HepG2 (cell line): ENCODE measurements around the gene NUP58. TPM values are rescaled to one million over a fixed set of nuclear protein-coding genes. Genes with fewer than 3 reads are reported as not detected.

Experiments used
- AGO2 ChIP-seq: fragments of 200-400 bp; formaldehyde crosslinking; optimal IDR thresholded peaks from 2 replicates; pipeline ENCODE3; 2017; ENCODE audit warnings: mild to moderate bottlenecking, low read depth, low read length, moderate library complexity
- ARID2 ChIP-seq: sonication (generic); formaldehyde crosslinking; IDR thresholded peaks from 2 replicates; pipeline ENCODE4 v1.8.1; 2022; ENCODE audit warnings: mild to moderate bottlenecking, missing genetic modification reagents, borderline replicate concordance
- NCOA2 ChIP-seq: sonication (generic); formaldehyde crosslinking; IDR thresholded peaks from 2 replicates; pipeline ENCODE4 v1.8.0; 2022; ENCODE audit warnings: inconsistent platforms
- PHF21A ChIP-seq: sonication (generic); formaldehyde crosslinking; IDR thresholded peaks from 2 replicates; pipeline ENCODE4 v1.5.0; 2020; ENCODE audit warnings: mild to moderate bottlenecking, missing genetic modification reagents
- PHF8 ChIP-seq: sonication (generic); formaldehyde crosslinking; IDR thresholded peaks from 2 replicates; pipeline ENCODE4 v1.5.0; 2020; ENCODE audit warnings: missing genetic modification reagents
- SALL2 ChIP-seq: sonication (generic); formaldehyde crosslinking; IDR thresholded peaks from 2 replicates; pipeline ENCODE4 v1.8.1; 2023; ENCODE audit warnings: mild to moderate bottlenecking, missing genetic modification reagents, inconsistent platforms
- STAG1 ChIP-seq: sonication (generic); formaldehyde crosslinking; IDR thresholded peaks from 2 replicates; pipeline ENCODE4 v1.4.0; 2020; ENCODE audit warnings: missing genetic modification reagents
- SYNCRIP ChIP-seq: fragments of 200-400 bp; formaldehyde crosslinking; IDR thresholded peaks from 2 replicates; pipeline ENCODE4 v1.6.1; 2018; ENCODE audit warnings: mild to moderate bottlenecking, low read depth, low read length; ENCODE audit not compliant: insufficient read depth
- ZNF335 ChIP-seq: sonication (generic); formaldehyde crosslinking; IDR thresholded peaks from 2 replicates; pipeline ENCODE4 v1.4.0; 2020; ENCODE audit warnings: missing genetic modification reagents
- ZNF550 ChIP-seq: sonication (generic); formaldehyde crosslinking; IDR thresholded peaks from 2 replicates; pipeline ENCODE4 v1.4.0; 2020; ENCODE audit warnings: mild to moderate bottlenecking, missing genetic modification reagents, borderline replicate concordance
- ZNF703 ChIP-seq: sonication (generic); formaldehyde crosslinking; IDR thresholded peaks from 2 replicates; pipeline ENCODE4 v1.5.1; 2020; ENCODE audit warnings: missing genetic modification reagents, mild to moderate bottlenecking, moderate library complexity, borderline replicate concordance
- polyA plus RNA-seq, 8 experiments: library from polyadenylated mRNA; depleted of rRNA in 3 of 8; stranded (reverse) in 7 of 8; unstranded in 1 of 8; fragments of >200 nt; fragmentation: Illumina TruSeq in 4 of 8; extraction: Trizol in 4 of 8; gene quantifications; 2 replicates each; pipeline versions ENCODE4 v1.2.1 to v1.2.3, GENCODE V29; 2011 to 2016; ENCODE audit warnings: low read depth in 4 of 8, missing spikeins in 1 of 8, mixed read lengths in 1 of 8; ENCODE audit not compliant: insufficient read depth in 1 of 8
- total RNA-seq, 5 experiments: library from RNA; depleted of rRNA; stranded (reverse); fragments of >200 nt; fragmentation: Illumina TruSeq; extraction: Trizol; gene quantifications; 2 replicates each; pipeline ENCODE4 v1.2.3, GENCODE V29; 2016; ENCODE audit warnings: low read depth in 1 of 5
- TF ChIP-seq, protein P1 (sequence below), 2 experiments: IDR thresholded peaks; 2 replicates each; pipeline ENCODE4 v1.6.1; 2011 to 2012; ENCODE audit warnings: low read length in 2 of 2, borderline replicate concordance in 1 of 2, low read depth in 1 of 2, mild to moderate bottlenecking in 1 of 2, moderate library complexity in 1 of 2
- TF ChIP-seq, protein P2 (sequence below): fragments of 450-650 bp; IDR thresholded peaks from 2 replicates; pipeline ENCODE4 v1.6.1; 2016
- TF ChIP-seq, protein P3 (sequence below): sonication (generic); formaldehyde crosslinking; IDR thresholded peaks from 2 replicates; pipeline ENCODE4 v1.4.0; 2020; ENCODE audit warnings: missing genetic modification reagents
- TF ChIP-seq, protein P4 (sequence below): sonication (generic); formaldehyde crosslinking; IDR thresholded peaks from 2 replicates; pipeline ENCODE4 v1.5.0; 2020; ENCODE audit warnings: missing genetic modification reagents, mild to moderate bottlenecking, borderline replicate concordance
- TF ChIP-seq, protein P5 (sequence below): sonication (generic); formaldehyde crosslinking; IDR thresholded peaks from 2 replicates; pipeline ENCODE4 v1.4.0; 2020; ENCODE audit warnings: missing genetic modification reagents

NUP58 gene
- total and polyA plus RNA-seq, 2 of the 13 experiments (the other 11 are each of a cell fraction or from before 2014, with no cell fraction given): 45.4 to 46.5 TPM

DNA sequence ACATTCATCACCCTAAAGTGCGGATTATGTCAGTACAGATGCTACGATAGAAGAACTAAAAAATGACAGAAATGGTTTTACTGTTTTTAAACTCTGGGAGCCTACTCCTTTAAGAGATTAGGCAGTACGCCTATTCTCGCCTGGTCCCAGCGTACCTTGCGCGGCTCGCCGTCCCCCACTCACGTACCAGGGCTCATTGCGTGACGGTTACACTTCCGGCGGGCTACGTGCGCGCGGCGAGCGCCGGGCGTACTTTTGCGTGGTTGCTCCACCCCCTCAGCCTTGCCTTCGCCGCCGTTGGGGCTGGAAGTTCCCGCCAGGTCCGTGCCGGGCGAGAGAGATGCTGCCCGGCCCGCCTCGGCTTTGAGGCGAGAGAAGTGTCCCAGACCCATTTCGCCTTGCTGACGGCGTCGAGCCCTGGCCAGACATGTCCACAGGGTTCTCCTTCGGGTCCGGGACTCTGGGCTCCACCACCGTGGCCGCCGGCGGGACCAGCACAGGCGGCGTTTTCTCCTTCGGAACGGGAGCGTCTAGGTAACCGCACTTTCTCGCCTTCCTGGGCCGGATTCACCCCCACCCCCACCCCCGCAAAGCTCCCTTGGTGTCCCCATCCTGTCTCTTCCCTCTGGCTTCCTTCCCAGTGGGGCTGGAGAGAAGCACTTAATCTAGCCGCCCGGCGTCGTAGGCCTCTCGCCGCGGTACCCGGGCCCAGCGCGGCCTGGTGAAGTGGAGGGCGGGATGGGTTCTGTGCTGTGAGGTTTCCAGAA, at the start of gene NUP58 (continued):
- TF ChIP-seq SYNCRIP: no peak
- TF ChIP-seq NCOA2 (CRISPR knock-in tag): no peak
- TF ChIP-seq ZNF550: no peak
- TF ChIP-seq, protein P1, sequence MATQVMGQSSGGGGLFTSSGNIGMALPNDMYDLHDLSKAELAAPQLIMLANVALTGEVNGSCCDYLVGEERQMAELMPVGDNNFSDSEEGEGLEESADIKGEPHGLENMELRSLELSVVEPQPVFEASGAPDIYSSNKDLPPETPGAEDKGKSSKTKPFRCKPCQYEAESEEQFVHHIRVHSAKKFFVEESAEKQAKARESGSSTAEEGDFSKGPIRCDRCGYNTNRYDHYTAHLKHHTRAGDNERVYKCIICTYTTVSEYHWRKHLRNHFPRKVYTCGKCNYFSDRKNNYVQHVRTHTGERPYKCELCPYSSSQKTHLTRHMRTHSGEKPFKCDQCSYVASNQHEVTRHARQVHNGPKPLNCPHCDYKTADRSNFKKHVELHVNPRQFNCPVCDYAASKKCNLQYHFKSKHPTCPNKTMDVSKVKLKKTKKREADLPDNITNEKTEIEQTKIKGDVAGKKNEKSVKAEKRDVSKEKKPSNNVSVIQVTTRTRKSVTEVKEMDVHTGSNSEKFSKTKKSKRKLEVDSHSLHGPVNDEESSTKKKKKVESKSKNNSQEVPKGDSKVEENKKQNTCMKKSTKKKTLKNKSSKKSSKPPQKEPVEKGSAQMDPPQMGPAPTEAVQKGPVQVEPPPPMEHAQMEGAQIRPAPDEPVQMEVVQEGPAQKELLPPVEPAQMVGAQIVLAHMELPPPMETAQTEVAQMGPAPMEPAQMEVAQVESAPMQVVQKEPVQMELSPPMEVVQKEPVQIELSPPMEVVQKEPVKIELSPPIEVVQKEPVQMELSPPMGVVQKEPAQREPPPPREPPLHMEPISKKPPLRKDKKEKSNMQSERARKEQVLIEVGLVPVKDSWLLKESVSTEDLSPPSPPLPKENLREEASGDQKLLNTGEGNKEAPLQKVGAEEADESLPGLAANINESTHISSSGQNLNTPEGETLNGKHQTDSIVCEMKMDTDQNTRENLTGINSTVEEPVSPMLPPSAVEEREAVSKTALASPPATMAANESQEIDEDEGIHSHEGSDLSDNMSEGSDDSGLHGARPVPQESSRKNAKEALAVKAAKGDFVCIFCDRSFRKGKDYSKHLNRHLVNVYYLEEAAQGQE (IDR thresholded peaks at IDR 0.05; ENCODE audit: borderline replicate concordance in 1 of 2, low read depth in 1 of 2, low read length in 2 of 2): no peak
- TF ChIP-seq, protein P2, sequence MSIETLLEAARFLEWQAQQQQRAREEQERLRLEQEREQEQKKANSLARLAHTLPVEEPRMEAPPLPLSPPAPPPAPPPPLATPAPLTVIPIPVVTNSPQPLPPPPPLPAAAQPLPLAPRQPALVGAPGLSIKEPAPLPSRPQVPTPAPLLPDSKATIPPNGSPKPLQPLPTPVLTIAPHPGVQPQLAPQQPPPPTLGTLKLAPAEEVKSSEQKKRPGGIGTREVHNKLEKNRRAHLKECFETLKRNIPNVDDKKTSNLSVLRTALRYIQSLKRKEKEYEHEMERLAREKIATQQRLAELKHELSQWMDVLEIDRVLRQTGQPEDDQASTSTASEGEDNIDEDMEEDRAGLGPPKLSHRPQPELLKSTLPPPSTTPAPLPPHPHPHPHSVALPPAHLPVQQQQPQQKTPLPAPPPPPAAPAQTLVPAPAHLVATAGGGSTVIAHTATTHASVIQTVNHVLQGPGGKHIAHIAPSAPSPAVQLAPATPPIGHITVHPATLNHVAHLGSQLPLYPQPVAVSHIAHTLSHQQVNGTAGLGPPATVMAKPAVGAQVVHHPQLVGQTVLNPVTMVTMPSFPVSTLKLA: no peak
- TF ChIP-seq, protein P3, sequence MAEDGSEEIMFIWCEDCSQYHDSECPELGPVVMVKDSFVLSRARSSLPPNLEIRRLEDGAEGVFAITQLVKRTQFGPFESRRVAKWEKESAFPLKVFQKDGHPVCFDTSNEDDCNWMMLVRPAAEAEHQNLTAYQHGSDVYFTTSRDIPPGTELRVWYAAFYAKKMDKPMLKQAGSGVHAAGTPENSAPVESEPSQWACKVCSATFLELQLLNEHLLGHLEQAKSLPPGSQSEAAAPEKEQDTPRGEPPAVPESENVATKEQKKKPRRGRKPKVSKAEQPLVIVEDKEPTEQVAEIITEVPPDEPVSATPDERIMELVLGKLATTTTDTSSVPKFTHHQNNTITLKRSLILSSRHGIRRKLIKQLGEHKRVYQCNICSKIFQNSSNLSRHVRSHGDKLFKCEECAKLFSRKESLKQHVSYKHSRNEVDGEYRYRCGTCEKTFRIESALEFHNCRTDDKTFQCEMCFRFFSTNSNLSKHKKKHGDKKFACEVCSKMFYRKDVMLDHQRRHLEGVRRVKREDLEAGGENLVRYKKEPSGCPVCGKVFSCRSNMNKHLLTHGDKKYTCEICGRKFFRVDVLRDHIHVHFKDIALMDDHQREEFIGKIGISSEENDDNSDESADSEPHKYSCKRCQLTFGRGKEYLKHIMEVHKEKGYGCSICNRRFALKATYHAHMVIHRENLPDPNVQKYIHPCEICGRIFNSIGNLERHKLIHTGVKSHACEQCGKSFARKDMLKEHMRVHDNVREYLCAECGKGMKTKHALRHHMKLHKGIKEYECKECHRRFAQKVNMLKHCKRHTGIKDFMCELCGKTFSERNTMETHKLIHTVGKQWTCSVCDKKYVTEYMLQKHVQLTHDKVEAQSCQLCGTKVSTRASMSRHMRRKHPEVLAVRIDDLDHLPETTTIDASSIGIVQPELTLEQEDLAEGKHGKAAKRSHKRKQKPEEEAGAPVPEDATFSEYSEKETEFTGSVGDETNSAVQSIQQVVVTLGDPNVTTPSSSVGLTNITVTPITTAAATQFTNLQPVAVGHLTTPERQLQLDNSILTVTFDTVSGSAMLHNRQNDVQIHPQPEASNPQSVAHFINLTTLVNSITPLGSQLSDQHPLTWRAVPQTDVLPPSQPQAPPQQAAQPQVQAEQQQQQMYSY (CRISPR knock-in tag): no peak
- TF ChIP-seq SALL2 (CRISPR knock-in tag): no peak
- no peak; the same call in 1 of the 2 replicates for TF ChIP-seq ZNF335 (CRISPR knock-in tag)
- TF ChIP-seq PHF21A (CRISPR knock-in tag): peak; percentile 77
- TF ChIP-seq, protein P4, sequence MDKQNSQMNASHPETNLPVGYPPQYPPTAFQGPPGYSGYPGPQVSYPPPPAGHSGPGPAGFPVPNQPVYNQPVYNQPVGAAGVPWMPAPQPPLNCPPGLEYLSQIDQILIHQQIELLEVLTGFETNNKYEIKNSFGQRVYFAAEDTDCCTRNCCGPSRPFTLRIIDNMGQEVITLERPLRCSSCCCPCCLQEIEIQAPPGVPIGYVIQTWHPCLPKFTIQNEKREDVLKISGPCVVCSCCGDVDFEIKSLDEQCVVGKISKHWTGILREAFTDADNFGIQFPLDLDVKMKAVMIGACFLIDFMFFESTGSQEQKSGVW (CRISPR knock-in tag): no peak
- TF ChIP-seq, protein P5, sequence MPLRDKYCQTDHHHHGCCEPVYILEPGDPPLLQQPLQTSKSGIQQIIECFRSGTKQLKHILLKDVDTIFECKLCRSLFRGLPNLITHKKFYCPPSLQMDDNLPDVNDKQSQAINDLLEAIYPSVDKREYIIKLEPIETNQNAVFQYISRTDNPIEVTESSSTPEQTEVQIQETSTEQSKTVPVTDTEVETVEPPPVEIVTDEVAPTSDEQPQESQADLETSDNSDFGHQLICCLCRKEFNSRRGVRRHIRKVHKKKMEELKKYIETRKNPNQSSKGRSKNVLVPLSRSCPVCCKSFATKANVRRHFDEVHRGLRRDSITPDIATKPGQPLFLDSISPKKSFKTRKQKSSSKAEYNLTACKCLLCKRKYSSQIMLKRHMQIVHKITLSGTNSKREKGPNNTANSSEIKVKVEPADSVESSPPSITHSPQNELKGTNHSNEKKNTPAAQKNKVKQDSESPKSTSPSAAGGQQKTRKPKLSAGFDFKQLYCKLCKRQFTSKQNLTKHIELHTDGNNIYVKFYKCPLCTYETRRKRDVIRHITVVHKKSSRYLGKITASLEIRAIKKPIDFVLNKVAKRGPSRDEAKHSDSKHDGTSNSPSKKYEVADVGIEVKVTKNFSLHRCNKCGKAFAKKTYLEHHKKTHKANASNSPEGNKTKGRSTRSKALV: no peak
- TF ChIP-seq PHF8 (CRISPR knock-in tag): peak; percentile 98
- TF ChIP-seq STAG1 (CRISPR knock-in tag): no peak
- no peak for TF ChIP-seq ARID2 (CRISPR knock-in tag)
- TF ChIP-seq ZNF703 (CRISPR knock-in tag): no peak
- no peak for TF ChIP-seq AGO2
